Smooth muscle cell (in vitro differentiated cells): ENCODE measurements around the gene IL2RA. TPM values are rescaled to one million over a fixed set of nuclear protein-coding genes. Genes with fewer than 3 reads are reported as not detected.

ENCODE experiments used
- DNase-seq: peaks from one replicate; lab custom pipeline; 2025; ENCODE audit not compliant: unreplicated experiment; lab: John Stamatoyannopoulos, UW
- H2AFZ ChIP-seq: fragments of 200-600 bp; sonication (generic); 2 replicates; pipeline ENCODE4 v1.6.0; 2016; ENCODE audit warnings: antibody characterized with exemption, low read depth, mild to moderate bottlenecking
- H3F3A ChIP-seq: fragments of 200-600 bp; sonication (generic); 2 replicates; pipeline ENCODE4 v1.6.0; 2017; ENCODE audit warnings: antibody characterized with exemption, low read depth
- H3K27ac ChIP-seq: fragments of 200-600 bp; sonication (generic); 2 replicates; pipeline ENCODE4 v1.5.1; 2016; ENCODE audit warnings: low read depth, mild to moderate bottlenecking
- H3K27me3 ChIP-seq: fragments of 200-600 bp; sonication (generic); 2 replicates; pipeline ENCODE4 v1.6.1; 2016; ENCODE audit warnings: low read depth, mild to moderate bottlenecking
- H3K36me3 ChIP-seq: fragments of 200-600 bp; sonication (generic); 2 replicates; pipeline ENCODE4 v1.5.1; 2016; ENCODE audit warnings: low read depth
- H3K4me1 ChIP-seq: fragments of 200-600 bp; sonication (generic); 2 replicates; pipeline ENCODE4 v1.5.1; 2016; ENCODE audit warnings: low read depth
- H3K4me2 ChIP-seq: fragments of 200-600 bp; sonication (generic); 2 replicates; pipeline ENCODE4 v1.6.0; 2016; ENCODE audit warnings: mild to moderate bottlenecking
- H3K4me3 ChIP-seq: fragments of 200-600 bp; sonication (generic); 2 replicates; pipeline ENCODE4 v1.5.1; 2016; ENCODE audit warnings: mild to moderate bottlenecking
- H3K79me2 ChIP-seq: fragments of 200-600 bp; sonication (generic); 2 replicates; pipeline ENCODE4 v1.6.0; 2016; ENCODE audit warnings: low read depth, mild to moderate bottlenecking
- H3K9ac ChIP-seq: fragments of 200-600 bp; sonication (generic); 2 replicates; pipeline ENCODE4 v1.6.0; 2016; ENCODE audit warnings: low read depth
- H3K9me3 ChIP-seq: fragments of 200-600 bp; sonication (generic); replicated peaks from 2 replicates; pipeline ENCODE4 v1.5.1; 2016; ENCODE audit warnings: low read depth
- H4K20me1 ChIP-seq: fragments of 200-600 bp; sonication (generic); 2 replicates; pipeline ENCODE4 v1.6.0; 2016; ENCODE audit warnings: low read depth
- WGBS: methylation state at CpG from one replicate; pipeline ENCODE4 v1.1.7; 2016; ENCODE audit warnings: low lambda C conversion rate; 5-methylcytosine and 5-hydroxymethylcytosine counted together
- polyA plus RNA-seq: library from polyadenylated mRNA; unstranded; fragments of >200 nt; fragmentation: Nextera tagmentation; extraction: Ambion mirVana; gene quantifications from 2 replicates; pipeline ENCODE4 v1.2.1, GENCODE V29; 2016
- total RNA-seq: library from RNA; depleted of rRNA; stranded (reverse); fragments of >200 nt; gene quantifications from 2 replicates; pipeline ENCODE4 v1.2.3, GENCODE V29; 2014
- TF ChIP-seq, protein P1 (sequence below): fragments of 200-600 bp; sonication (generic); IDR thresholded peaks from 2 replicates; pipeline ENCODE4 v1.5.1; 2017; ENCODE audit warnings: borderline replicate concordance, mild to moderate bottlenecking, antibody characterized with exemption; ENCODE audit not compliant: insufficient read depth, poor library complexity, severe bottlenecking

The IL2RA gene
- total and polyA plus RNA-seq, 2 experiments from 2014 or later: not detected

DNA sequence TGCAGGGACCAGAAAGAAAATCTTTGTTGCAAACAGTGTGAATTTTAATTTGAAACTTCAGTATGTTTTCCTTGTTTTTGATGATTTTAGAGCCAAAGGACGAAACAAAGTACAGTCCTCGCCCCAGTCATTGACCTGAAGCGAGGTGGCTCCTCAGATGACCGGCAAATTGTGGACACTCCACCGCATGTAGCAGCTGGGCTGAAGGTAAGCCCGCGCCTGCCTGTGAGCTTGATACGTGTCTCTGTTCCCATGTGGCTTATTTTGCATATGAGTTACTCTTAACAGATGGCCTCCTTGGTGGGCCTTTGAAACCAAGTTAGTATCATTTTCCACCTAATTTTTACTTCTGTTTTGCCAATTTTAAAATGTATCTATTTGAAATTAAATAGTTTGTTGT is 39.0 kb upstream of the IL2RA start:
- Histone ChIP-seq H3K9me3 (no peaks in the 10 kb centered on the region), H3K4me1 (no peaks in the 10 kb centered on the region), H3K4me3 (no peak overlapping the region), H3K4me2 (no peak overlapping the region), H3K36me3 (peaks cover 6% of the 10 kb centered on the region), H3K27ac (no peak overlapping the region), H3F3A (no peaks in the 10 kb centered on the region), H4K20me1 (peaks cover 80% of the 10 kb centered on the region), H3K79me2 (peaks cover 56% of the 10 kb centered on the region), H3K27me3 (no peaks in the 10 kb centered on the region), H3K9ac (no peak overlapping the region), H2AFZ (no peak overlapping the region)
- TF ChIP-seq, protein P1, sequence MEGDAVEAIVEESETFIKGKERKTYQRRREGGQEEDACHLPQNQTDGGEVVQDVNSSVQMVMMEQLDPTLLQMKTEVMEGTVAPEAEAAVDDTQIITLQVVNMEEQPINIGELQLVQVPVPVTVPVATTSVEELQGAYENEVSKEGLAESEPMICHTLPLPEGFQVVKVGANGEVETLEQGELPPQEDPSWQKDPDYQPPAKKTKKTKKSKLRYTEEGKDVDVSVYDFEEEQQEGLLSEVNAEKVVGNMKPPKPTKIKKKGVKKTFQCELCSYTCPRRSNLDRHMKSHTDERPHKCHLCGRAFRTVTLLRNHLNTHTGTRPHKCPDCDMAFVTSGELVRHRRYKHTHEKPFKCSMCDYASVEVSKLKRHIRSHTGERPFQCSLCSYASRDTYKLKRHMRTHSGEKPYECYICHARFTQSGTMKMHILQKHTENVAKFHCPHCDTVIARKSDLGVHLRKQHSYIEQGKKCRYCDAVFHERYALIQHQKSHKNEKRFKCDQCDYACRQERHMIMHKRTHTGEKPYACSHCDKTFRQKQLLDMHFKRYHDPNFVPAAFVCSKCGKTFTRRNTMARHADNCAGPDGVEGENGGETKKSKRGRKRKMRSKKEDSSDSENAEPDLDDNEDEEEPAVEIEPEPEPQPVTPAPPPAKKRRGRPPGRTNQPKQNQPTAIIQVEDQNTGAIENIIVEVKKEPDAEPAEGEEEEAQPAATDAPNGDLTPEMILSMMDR: no peak
- WGBS: 89% methylated on average over 8 of the region's 8 CpGs
- DNase-seq: no peak

GRCh38 chr10:6100370-6100769 is 38.2 kb upstream of the IL2RA start:
- Histone ChIP-seq H2AFZ (no peak overlapping the region), H3F3A (no peaks in the 10 kb centered on the region), H3K9ac (no peak overlapping the region), H3K4me3 (no peak overlapping the region), H3K27me3 (no peaks in the 10 kb centered on the region), H3K79me2 (peaks cover 64% of the 10 kb centered on the region), H3K9me3 (no peaks in the 10 kb centered on the region), H3K27ac (no peak overlapping the region), H3K4me2 (no peak overlapping the region), H3K36me3 (peaks cover 2% of the 10 kb centered on the region), H3K4me1 (no peaks in the 10 kb centered on the region), H4K20me1 (peaks cover 81% of the 10 kb centered on the region)
- WGBS: 56% methylated on average over 1 of the region's 1 CpG
- no peak for DNase-seq
- TF ChIP-seq, protein P1: no peak

DNA sequence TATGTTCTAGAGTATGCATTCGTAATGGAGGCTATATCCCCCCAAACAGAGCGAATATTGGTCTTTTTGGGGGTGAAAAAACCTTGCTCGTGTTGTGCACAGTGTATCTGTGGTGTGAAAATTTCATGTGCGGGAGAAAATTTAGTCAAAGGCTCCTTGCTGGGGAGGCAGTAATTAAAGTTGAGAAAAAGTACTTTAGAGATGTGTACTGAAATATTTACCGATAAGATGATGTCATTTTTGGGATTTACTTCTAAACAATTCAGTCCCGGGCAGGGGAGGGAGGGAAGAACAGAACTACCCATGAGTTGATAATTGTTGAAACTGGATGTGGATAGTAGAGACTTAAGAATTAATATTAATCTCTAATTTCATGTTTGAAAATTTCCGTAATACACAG is 36.0 kb upstream of the IL2RA start:
- peaks cover 2% of the 10 kb centered on the region for H3K36me3 ChIP-seq
- peaks cover 85% of the 10 kb centered on the region for H3K79me2 ChIP-seq
- H3K9ac ChIP-seq: no peak overlapping the region
- H3K27ac ChIP-seq: no peak overlapping the region
- 95% methylated on average over 7 of the region's 7 CpGs for WGBS
- H3K4me1 ChIP-seq: no peaks in the 10 kb centered on the region
- H3K27me3 ChIP-seq: no peaks in the 10 kb centered on the region
- no peaks in the 10 kb centered on the region for H3K9me3 ChIP-seq
- no peak overlapping the region for H3K4me2 ChIP-seq
- H3F3A ChIP-seq: no peaks in the 10 kb centered on the region
- peaks cover 86% of the 10 kb centered on the region for H4K20me1 ChIP-seq
- no peak for DNase-seq
- H2AFZ ChIP-seq: no peak overlapping the region
- TF ChIP-seq, protein P1: no peak
- H3K4me3 ChIP-seq: no peak overlapping the region

GRCh38 chr10:6097063-6097462 is 34.9 kb upstream of the IL2RA start:
- H3K79me2 ChIP-seq: peaks cover 94% of the 10 kb centered on the region

More at GRCh38 chr10:6097063-6097462, 34.9 kb upstream of the IL2RA start:
- WGBS: 89% methylated on average over 5 of the region's 5 CpGs
- TF ChIP-seq, protein P1: no peak
- H3F3A ChIP-seq: no peaks in the 10 kb centered on the region
- peaks cover 2% of the 10 kb centered on the region for H3K36me3 ChIP-seq
- H3K4me3 ChIP-seq: no peak overlapping the region
- H3K9me3 ChIP-seq: no peaks in the 10 kb centered on the region
- DNase-seq: no peak
- no peak overlapping the region for H2AFZ ChIP-seq
- H3K4me2 ChIP-seq: no peak overlapping the region
- no peak overlapping the region for H3K27ac ChIP-seq
- no peak overlapping the region for H3K9ac ChIP-seq
- no peaks in the 10 kb centered on the region for H3K27me3 ChIP-seq
- H3K4me1 ChIP-seq: no peaks in the 10 kb centered on the region
- H4K20me1 ChIP-seq: peaks cover 97% of the 10 kb centered on the region
